Measurements from ENCODE around the gene CCDC142.

The CCDC142 gene

DNA sequence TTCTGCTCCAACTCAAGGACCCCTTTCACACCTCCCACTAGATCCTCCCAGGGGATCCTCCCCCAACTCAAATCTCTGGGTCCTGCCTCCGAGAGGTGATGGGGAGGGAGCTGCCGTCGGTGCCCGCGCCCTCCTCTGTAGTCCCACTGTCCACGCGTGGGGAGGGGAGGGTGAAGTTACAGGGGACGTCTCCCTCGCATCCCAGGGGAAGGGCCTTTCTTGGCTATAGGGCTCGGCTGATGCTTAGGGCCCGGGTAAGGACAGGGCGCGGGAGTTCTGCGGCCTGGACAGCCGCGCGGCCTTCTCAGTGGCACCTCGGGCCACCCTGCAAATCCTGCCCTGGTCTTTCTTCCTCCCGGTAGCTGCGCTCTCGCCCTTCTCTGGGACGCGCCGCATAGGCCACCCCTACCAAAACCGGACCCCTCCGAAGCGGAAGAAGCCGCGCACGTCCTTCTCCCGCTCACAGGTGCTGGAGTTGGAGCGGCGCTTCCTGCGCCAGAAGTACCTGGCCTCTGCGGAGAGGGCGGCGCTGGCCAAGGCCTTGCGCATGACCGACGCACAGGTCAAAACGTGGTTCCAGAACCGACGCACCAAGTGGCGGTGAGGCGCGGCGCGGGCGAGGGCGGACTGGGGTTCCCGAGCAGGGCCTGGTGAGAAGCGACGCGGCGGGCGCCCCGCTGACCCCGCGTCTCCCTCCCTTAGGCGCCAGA is 32.6 kb upstream of the CCDC142 start:
- H3K36me3 ChIP-seq: peaks cover 54% of the 10 kb centered on the region
- TF ChIP-seq, protein P1, sequence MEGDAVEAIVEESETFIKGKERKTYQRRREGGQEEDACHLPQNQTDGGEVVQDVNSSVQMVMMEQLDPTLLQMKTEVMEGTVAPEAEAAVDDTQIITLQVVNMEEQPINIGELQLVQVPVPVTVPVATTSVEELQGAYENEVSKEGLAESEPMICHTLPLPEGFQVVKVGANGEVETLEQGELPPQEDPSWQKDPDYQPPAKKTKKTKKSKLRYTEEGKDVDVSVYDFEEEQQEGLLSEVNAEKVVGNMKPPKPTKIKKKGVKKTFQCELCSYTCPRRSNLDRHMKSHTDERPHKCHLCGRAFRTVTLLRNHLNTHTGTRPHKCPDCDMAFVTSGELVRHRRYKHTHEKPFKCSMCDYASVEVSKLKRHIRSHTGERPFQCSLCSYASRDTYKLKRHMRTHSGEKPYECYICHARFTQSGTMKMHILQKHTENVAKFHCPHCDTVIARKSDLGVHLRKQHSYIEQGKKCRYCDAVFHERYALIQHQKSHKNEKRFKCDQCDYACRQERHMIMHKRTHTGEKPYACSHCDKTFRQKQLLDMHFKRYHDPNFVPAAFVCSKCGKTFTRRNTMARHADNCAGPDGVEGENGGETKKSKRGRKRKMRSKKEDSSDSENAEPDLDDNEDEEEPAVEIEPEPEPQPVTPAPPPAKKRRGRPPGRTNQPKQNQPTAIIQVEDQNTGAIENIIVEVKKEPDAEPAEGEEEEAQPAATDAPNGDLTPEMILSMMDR (IDR thresholded peaks at IDR 0.05; ENCODE audit: low read depth, low read length): no peak
- H3K4me1 ChIP-seq: peaks cover 4% of the 10 kb centered on the region
- peak overlapping the region; percentile 74 for H3K4me3 ChIP-seq (ENCODE audit: low read depth, low read length)
- no peaks in the 10 kb centered on the region for H3K27me3 ChIP-seq
- no peaks in the 10 kb centered on the region; the same call in 1 of the 2 replicates for H3K9me3 ChIP-seq
- DNase-seq: no peak

DNA sequence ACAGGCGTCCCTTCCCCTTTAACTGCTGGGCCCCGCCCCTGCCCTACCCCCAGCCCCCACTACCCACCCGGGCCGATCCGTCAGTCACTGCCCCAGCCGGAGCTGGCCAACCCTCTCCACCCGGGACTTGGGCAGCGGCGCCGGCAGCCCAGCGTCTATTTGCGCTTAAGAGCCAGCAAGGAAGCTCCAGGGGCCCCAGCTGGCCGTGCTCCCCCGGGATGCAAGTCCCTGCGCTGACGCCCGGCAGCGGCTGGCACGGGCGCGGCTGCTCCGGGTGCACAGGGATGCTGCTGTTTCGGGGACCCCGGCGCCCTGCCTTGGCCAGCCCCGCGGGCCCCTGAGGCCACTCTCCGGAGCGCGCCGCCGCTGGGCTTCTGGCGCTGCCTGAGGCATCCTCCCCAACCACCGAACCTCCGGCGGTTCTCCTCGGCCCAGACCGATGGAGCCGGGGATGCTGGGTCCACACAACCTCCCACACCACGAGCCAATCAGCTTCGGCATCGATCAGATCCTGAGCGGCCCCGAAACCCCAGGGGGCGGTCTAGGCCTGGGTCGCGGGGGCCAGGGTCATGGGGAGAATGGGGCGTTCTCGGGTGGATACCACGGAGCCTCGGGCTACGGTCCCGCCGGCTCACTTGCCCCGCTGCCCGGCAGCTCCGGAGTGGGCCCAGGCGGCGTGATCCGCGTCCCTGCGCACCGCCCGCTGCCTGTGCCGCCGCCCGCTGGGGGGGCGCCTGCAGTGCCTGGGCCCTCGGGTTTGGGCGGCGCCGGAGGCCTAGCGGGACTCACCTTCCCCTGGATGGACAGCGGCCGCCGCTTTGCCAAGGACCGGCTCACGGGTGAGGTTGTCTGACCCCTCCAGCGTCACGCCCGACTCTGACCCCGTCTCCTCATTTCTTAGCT is 31.8 kb upstream of the CCDC142 start, which contains the start of gene TLX2:
Gene TLX2, plus strand, starts transcription at position 83 of the 903 bp plus-strand sequence. Its CDS starts 357 bp downstream, at position 440.
- no peaks in the 10 kb centered on the region; the same call in 1 of the 2 replicates for H3K9me3 ChIP-seq
- H3K27me3 ChIP-seq: no peaks in the 10 kb centered on the region
- DNase-seq: no peak
- TF ChIP-seq, protein P1 (IDR thresholded peaks at IDR 0.05; ENCODE audit: low read depth, low read length): no peak
- peaks cover 4% of the 10 kb centered on the region for H3K4me1 ChIP-seq
- H3K36me3 ChIP-seq: peaks cover 50% of the 10 kb centered on the region
- peak within 1 kb of the TSS; percentile 74 for H3K4me3 ChIP-seq (ENCODE audit: low read depth, low read length)

DNA sequence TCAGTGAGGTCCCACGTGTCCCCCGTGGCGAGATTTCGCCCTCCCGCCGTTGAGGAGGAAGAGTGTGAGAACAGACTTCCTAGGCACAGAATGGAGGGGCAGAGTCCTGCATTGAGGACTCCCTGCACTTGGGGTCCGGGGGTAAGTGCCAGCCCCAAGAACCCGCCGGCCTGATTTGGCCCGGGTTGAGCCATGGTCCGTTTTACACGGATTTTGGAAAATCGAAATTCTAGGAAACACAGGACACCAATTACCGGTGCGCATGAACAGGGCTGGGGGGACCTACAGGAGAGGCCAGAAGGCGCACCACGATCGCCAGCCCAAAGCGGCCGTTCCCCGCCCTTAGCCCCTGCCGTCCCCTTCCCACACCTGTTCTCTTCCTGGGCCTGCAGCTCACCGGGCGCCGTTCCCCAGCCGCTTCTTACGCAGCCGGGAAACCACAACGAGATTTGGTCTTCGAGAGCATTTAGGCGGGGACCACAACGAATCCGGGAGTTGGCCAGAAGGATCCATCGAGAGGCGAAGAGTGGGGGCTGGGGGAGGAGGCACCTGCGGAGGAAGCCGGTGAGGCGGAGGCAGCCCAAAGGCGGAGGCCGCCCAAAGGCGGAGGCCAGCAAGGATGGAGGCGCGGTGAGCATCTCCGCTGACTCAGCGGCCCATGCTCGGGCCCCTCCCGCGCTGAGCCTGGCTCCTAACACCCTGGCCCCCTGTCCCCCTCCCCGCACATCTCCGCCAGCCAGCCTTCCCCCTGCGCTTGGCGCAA is 31.0 kb upstream of the CCDC142 start:
- TF ChIP-seq, protein P1 (IDR thresholded peaks at IDR 0.05; ENCODE audit: low read depth, low read length): no peak
- no peaks in the 10 kb centered on the region; the same call in 1 of the 2 replicates for H3K9me3 ChIP-seq
- peaks cover 42% of the 10 kb centered on the region for H3K36me3 ChIP-seq
- H3K4me1 ChIP-seq: peaks cover 6% of the 10 kb centered on the region
- H3K4me3 ChIP-seq (ENCODE audit: low read depth, low read length): peak overlapping the region; percentile 74
- peak; percentile 83 for DNase-seq
- H3K27me3 ChIP-seq: no peaks in the 10 kb centered on the region

DNA sequence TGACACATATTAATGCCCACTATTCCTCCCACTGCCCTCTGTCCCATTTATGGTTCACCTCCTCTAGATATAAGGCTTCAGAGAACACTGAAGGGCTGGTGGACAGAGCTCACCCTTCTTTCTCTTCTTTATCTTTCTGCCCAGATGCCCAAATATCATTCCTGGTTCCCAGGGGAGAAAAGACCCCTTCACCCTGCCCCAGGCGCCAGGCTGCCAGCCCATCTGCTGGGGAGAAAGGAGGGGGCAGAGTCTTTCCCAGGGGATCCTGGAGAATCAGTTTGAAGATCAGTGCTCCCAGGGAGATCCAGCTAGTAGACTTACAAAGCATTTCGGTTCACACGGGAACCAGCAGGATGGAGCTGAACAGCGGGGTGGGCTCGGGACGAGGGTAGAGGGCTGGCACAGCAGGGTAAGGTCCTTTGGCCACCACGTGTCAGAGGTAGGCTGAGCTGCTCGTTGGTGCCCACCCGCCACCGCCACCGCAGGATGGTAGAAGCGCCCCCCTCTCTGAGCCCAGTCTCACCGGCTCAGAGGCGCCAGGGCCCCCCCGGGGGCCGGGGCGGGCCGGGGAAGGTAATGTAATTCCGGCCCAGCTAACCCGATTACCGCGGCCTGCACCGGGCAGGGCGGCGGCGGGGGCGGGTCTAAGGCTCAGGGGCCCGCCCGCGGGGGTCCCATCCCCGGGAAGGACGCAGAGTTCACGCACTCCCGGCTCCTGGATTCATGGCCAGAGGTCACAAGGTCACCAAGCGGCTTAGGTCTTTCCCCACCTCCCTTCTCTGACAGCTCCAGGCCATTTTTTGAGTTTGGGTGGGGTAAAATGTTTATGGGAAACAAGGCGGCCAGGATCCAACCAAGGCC is 30.2 kb upstream of the CCDC142 start:
- TF ChIP-seq, protein P1 (IDR thresholded peaks at IDR 0.05; ENCODE audit: low read depth, low read length): no peak
- Histone ChIP-seq H3K4me1 (peaks cover 11% of the 10 kb centered on the region), H3K36me3 (peaks cover 33% of the 10 kb centered on the region), H3K27me3 (no peaks in the 10 kb centered on the region), H3K9me3 (no peaks in the 10 kb centered on the region; the same call in 1 of the 2 replicates), H3K4me3 (ENCODE audit: low read depth, low read length) (peak overlapping the region; percentile 74)
- DNase-seq: peak; percentile 83

Measured in BE2C (cell line).